ENCODE data around the gene IFT74.

GRCh38 chr9:27088981-27089380, 132.8 kb downstream of the IFT74 start:
- TF ChIP-seq CTCF (conservative IDR thresholded peaks at IDR 0.05; ENCODE audit: low read depth, low read length) (no peak), EZH2 (IDR thresholded peaks at IDR 0.05; ENCODE audit: low read length, unreplicated experiment) (no peak)
